Ureter (tissue), 1 donor: Measurements from ENCODE around the gene CLTB. TPM values are rescaled to one million over a fixed set of nuclear protein-coding genes. Genes with fewer than 3 reads are reported as not detected.

Source experiments
- DNase-seq: peaks from one replicate; pipeline ENCODE4 v3.0.0-alpha.2; 2020; ENCODE audit warnings: low spot score
- total RNA-seq: library from RNA; stranded (reverse); gene quantifications from one replicate; pipeline ENCODE4 v1.2.4, GENCODE V29; 2023
- donor health status: DM: yes; HTN: yes; CAD: no.

CLTB gene
- total RNA-seq, 1 donor from 2014 or later: 66.1 TPM

DNA sequence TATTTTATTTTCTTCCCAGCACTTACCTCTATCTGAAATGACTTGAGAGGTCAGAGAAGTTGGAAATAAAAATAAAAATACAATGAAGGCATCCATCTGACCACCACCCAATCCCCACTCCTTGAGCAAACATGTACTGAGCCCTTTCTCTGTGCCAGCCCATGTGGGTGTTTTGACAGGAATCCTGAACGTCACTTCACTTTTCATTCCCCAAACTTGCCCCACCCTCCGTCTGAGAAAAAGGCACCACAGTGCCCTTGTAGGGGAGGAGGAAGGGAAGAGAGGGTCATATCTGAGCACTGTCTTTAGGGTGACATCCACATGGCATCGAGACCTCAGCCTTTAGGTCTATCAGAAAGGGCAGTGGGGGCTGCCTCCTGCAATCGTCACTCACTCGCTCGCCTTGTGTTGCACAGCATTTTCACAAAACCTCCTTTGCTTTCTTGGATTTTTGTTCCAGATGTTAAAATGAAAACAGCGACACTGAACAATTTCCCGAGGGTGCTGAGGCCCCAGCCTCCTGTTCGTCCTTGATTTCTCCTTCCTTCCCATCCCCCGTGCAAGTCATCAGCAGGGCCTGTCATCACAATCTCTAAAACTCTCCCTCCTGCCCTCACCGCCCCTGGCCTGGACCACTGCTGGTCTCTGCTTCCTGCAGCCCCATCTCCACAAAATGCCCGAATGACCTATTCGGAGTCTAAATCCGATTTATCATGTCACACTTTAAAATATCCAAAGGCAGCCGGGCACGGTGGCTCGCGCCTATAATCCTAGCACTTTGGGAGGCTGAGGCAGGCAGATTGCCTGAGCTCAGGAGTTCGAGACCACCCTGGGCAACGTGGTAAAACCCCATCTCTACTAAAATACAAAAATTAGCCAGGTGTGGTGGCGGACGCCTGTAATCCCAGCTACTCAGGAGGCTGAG, 14.8 kb downstream of the CLTB start:
- DNase-seq: no peak

DNA sequence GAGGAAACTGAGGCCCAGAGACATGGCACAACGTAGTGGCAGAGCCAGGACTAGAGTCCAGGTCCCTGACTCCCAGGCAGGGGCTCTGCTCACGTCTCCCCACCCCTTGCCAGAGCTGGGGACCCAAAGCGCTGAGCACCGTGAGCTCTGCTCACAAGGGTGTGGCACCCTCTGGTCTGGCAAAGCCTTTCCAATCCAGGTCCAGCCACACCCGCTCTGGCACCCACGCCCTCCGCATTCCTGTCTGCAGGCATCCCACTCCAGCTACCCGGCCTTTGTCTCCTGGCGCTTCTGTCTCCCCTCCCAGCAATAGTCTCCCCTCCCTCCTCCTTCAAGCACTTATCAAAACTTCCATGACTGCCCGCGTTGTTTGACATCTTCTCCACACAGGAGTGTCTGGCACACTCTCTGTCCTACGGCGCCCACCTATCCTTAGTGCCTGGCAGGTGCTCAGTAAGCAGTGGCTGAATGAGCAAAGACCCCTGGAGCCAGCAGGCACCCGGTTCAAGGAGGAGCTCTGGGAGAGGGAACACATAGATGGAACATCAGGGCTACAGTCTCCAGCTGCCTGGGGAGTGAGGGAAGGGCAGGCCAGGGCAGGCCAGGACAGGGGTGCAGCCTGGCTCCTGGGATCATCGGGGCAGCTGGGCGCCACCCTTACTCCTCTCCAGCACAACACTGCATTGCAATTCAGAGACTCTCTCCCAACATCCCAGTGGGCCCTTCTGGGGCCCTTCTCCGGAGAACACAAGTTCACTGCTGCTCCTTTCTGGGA, 15.8 kb downstream of the CLTB start:
- no peak for DNase-seq

DNA sequence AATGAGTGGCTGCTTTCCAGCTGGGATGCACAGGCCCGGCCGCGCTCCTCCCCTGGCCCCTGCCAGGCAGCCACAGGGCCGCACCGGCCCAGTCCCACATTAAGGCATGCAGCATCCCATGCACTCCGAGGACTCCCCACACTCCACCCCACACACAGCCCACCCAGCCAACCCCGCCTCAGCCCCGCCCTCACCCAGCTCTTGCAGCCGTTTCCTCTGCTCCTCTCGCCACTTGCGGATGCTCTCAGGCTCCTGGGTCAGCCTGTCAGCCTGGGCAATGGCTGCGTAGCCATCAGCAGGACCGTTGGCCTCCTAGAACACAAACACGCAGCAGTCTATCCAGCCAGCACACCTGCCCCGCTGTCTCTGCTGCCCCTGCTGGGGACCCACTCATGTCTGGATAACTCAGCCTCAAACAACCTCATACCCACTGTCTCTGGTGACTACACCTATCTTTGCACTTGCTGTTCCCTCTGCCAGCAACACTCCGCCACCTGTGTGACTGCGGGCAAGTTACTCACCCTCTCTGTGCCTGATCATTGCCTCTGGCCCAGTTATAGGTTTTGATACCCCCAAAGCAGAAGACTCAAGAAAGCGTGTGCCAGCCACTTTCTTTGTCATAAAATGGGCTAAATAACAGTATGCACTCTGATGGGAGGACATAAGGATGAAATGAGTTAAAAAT, 18.5 kb downstream of the CLTB start:
- DNase-seq: no peak

DNA sequence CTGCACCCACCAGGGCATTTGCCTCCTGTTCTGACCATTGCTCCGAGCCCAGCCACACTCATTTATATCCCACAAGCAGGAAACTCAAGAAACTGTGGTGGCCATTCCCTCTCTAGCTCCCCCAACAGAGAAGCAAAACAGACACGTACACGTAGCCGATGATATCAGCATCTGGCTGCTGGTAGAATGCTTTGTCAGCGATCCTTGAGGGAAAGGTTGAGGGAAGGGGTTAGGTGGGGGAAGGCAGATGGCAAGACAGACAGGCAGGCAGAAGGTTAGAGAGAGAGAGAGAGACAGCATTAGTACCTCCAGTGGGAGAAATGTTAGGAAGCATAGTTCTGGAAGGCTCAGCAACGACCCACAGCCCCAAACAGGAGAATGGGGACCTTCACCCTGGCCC, 20.0 kb downstream of the CLTB start:
- DNase-seq: no peak

DNA sequence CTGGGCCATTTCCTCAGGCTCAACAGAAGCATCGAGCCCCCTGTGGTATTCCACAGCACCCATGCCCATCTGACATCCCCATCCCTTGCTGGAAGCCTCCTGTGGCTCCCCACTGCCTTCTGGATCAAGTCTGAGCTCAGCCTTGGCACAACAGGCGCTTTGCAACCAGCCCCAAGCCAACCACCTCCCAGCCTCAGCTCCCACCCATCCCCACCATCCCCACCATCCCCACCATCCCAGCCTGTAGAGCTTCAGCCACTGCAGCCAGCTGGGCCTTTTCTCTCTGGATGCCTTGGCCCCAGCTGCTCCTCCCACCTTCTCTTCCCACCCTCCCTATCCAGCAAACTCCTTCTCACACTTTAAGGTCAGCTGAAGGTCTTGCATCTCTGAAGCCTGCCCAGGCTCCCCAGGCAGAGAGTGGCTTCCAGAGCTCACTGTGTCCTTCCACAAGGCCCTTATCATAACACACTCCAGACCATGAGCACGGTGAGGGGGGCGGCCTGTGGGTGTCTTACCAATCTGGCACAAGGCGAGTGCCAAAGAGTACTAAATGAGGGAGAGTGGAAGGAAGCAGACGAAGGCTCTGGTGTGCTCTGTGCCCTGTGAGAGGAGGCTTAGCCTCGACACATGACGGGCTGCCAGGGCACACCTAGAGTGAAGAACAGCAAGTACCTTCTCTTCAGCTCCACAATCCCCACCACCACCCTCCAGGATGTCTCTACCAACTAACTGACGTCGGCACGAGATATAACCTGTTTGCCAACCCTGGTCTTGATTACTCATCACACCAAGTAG, 21.3 kb downstream of the CLTB start:
- no peak for DNase-seq

DNA sequence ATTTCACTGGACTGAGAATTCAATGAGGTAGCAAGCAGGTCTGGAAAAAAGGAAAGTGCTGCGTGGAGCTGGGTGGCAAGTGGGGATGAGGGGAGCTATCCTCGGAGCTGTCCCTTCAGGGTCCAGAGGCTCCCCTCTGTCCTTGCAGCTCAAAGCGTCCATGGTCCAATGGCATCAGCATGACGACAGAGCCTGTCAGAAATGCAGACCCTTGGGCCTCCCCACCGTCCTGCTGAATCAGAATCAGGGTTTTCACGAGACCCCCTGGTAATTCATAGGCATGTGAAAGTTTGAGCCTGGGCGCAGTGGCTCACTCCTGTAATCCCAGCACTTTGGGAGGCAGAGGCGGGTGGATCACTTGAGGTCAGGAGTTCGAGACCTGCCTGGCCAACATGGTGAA, 22.2 kb downstream of the CLTB start:
- DNase-seq: no peak

DNA sequence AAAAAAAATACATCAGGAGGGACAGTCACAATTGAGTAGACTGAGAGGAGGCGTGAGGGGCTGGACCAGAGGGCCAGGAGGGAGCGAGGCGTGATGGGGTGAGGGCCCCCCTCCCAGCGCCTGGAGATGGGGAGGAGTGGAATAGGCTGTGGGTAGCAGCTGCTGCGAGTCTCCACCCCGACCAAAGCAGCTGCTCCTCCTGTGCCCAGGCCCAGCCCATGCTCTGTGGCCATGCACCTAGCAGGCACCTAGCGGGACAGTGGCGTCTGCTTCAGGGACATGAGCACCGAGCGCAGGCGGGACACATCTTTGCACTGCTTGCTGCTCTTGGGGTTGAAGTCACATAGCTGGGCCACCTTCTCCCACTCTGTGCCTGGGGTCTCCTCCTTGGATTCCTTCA, 23.8 kb downstream of the CLTB start:
- no peak for DNase-seq

DNA sequence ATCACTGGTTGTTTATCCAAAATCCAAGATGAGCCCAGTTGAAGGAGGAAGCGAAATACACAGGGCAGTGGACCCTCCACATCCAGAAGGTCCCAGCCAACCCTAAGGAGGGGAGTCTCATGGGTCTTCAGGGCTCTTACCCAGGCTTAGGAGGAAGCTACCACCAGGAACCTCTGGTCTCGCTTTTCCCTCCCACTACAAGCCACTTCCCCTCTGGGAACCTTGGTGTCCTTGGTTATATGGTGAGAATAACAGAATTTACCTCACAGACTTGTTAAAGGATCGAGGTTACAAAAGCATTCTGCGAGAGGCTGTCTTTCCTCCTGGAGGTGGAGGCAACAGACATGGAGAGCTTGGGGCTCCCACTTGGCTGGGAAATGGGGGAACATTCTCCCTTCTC, 24.3 kb downstream of the CLTB start:
- DNase-seq: no peak

DNA sequence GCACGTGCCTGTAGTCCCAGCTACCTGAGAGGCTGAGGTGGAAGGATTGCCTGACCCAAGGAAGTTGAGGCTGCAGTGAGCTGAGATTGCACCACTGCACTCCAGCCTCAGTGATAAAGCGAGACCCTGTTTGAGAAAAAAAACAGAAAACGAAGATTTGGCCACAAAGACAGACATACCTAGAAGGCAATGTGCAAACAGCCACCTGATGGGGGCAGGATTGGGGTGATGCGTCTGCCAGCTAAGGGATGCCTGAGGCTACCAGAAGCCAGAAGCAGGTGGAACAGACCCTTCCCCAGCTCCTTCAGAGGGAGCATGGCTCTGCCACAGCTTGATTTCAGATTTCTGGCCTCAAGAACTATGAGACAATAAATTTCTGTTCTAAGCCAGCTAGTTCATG, 24.9 kb downstream of the CLTB start:
- no peak for DNase-seq

DNA sequence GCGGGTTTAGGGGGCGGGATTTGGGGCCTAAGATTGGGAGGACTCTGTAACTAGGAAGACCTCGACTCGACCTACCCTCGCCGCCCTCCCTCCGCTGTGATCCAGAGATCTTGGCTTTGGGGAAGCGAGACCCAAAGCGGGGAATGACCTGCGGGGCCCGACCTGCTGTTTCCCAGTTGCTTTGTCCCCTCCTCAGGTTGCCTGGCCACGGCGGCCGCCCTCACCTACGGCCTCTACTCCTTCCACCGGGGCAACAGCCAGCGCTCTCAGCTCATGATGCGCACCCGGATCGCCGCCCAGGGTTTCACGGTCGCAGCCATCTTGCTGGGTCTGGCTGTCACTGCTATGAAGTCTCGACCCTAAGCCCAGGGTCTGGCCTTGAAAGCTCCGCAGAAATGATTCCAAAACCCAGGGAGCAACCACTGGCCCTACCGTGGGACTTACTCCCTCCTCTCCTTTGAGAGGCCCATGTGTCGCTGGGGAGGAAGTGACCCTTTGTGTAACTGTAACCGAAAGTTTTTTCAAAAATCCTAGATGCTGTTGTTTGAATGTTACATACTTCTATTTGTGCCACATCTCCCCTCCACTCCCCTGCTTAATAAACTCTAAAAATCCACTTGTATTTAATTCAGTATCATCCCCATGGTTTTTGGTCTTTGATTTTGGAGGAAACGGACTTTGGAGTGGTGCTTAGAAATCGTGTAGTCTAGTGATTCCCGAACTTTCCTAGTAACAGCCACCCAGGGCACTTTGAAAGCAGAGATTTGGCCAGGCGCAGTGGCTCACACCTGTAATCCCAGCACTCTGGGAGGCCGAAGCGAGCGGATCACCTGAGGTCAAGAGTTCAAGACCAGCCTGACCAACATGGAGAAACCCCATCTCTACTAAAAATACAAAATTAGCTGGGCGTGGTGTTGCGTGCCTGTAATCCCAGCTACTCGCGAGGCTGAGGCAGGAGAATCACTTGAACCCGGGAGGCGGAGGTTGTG, 26.9 kb downstream of the CLTB start:
- no peak for DNase-seq

DNA sequence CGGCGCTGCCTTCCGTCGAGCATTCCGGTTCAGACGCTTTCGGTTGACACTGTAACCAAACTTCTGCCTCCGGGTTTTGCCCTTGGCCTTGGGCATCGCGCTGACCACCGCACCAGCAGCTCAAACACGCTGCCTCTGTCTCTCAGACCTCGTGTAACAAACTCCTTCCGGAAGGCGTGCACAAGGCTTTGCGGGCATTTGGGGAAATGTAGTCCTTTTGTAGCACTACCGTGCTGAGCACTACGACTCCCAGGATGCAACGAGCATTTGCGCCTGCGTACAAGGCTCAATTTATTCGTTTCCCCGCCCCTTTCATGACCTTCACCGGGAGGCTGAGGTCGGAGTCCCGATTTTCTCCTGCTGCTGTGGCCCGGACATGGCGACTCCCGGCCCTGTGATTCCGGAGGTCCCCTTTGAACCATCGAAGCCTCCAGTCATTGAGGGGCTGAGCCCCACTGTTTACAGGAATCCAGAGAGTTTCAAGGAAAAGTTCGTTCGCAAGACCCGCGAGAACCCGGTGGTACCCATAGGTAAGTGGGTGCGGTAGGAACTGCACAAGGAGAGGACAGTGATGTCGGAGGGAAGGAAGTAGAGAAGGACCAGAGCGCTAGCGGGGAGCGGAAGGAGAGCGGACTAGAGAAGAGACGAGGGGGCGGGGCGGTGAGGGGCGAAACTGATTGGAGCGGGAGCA, 27.8 kb downstream of the CLTB start, which contains the start of the genes HIGD2A and NOP16:
HIGD2A (plus strand) TSS at position 308 of the 691 bp plus-strand sequence; CDS start at position 377, 69 bp downstream.
NOP16 (minus strand) TSS at position 155 of the 691 bp plus-strand sequence; CDS start at position 96, 59 bp downstream.
- DNase-seq: peak; percentile 100

DNA sequence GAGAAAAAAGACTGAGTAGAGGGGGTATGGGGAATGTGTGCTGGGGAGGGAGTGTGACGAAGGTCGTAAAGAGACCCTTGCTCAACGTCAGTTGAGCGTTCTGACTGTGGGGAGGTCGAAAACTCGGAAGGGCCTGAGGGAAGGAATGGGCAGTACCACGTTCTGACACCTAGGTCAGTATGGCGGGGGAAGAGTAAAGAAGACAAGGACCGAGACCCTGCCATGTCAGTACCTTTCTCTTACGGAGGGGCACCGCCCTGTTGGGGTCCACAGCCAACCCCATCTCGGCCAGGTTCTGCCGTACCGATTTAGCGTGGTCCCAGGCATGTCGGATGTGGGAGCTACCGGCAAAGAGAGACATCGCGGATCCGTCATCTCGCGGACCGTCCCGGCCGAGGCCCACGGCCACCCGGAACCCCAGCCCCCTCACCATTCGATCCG, 28.3 kb downstream of the CLTB start:
- DNase-seq: no peak

DNA sequence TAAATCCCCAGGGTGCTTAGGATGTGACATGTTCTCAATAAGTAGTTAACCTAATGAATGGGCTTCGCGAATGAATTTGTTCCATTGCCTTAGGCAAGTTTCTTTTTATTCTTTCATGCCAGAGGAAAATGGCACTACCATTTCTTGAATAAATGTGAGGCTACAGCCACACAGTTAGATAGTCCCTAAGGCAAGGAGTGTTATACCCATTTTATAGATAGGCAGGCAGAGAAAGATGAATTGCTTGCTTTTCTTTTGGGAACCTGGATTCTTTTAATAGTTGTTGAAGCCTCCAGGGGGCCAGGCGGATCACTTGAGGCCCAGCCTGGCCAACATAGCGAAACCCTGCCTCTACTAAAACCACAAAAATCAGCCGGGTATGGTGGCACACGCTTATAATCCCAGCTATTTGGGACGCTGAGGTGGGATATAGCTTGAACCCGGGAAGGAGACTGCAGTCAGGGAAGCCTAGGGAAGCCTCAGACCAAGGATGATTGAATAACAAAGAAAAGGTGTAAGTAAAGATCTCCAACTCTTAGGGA, 28.9 kb downstream of the CLTB start:
- DNase-seq: no peak

DNA sequence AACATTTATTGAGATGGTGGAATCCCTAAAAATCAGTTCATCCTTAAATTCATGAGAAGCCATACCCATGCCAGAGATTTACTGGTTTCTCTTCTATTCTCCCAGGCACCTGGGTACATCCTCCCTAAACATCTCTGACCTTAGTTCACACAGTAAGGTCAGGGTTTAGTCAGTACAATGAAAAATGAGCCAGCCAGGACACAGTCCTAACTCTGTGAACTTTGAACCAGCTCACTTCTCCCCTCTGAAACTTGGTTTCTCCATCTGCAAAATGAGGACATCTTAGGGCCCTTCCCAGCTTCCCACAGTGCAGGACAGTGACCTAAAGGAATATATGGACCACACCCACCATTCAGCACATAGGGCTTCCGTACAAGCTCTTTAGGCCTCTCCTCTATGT, 29.8 kb downstream of the CLTB start:
- DNase-seq: no peak

DNA sequence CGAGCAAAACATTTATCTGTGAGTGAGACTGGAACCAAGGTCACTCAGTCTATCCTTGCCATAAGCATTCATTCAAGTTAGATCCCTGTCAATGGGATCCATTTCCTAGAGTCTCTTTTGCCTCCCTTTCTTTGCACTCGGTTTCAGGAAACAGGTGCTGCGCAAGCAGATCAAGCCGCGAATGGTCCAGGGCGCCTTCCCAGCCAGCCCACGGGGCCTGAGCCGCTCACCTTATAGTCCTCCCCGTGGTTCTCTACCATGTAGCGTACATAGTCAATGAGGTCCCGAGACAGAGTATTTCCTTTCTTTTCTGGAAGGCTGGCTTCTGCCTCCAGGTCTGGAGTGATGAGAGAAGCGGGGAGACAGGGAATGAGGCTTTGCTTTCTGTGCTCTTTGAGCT, 31.3 kb downstream of the CLTB start:
- no peak for DNase-seq

DNA sequence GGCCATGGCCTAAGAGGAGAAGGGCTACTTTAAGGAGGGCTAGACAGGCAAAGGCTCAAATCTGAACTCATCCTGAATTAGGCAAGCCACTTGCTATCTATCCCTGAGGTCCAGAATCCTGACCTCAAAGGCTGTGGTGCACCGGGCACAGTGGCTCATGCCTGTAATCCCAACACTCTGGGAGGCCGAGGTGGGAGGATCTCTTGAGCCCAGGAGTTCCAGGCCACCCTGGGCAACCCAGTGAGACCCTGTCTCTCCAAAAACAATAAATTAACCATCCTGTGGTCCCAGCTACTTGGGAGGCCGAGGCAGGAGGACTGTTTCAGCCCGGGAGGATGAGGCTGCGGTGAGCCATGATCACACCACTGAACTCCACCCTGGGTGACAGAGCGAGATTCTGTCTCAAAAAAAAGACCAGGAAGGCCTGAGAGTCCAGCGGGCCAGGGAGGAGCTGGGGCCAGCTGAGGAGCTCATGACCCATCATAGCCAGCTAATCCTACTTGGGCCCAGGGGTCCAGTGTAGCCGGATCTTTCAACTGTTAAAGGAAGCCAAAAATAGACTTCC, 31.9 kb downstream of the CLTB start:
- DNase-seq: no peak

DNA sequence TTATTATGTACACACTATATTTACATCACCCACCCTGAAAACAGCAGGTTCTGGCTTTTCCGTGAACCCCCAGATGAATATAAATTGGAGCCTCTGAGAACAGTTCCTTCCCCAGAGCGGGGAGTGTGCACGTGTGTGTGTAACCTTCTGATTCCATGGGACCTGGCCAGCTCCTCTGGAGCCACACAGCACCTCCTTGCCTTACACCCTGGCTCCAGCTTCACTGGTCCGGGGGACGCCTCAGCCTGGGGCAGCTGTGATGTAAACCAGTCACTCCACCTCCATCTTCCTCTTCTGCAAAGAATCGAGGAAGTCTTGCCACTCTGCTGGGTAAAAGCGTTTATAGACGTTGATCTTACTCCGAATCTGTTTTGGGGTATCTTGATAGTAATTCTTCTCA, 32.4 kb downstream of the CLTB start:
- DNase-seq: no peak

DNA sequence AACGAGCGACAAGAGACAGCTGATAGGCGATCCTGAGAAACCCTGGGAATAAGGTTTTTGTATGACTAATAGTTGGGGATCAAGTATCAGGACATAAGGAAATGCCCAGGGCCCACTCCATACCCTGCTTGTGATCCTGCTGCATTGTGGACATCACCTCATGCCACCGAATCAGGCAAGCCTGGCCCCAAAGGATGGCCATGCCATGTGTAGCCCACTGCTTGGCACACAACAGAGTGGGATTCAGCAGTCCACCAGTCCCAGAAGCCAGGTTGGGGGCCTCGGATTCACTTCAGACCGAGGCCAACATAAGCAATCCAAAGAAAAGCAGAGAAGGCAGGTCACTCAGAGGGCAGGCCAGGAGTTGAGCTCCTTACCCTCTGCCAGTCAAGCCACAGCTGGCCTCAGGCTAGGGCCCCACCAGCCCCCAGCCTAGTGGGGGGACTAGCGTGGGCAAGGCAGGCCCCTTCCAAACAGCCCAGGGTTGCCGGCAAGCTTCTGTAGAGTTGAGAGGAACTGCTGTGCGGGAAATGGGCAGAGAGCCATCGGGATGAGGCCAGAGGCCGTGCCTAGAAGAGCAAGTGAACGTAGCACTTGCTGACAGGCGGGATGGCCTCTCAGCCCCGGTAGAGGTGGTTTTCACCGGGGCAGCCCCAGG, 33.0 kb downstream of the CLTB start:
- DNase-seq: no peak
